NCI-H1417 treated with DMSO at 0.1 percent for 48 hours (cell line): ENCODE data around the gene TMEM132D.
"Not testable (repeated sequence)": the region's sequence is repeated elsewhere in the genome, so short reads cannot be mapped to it uniquely, and the experiment has no call there.

Experiments
- DNase-seq: peaks from one replicate; lab custom pipeline; 2025; lab: John Stamatoyannopoulos, UW

The TMEM132D gene

GRCh38 chr12:129241852-129242251, 662.0 kb downstream of the TMEM132D start:
- no peak for DNase-seq

GRCh38 chr12:129237881-129238280, 665.9 kb downstream of the TMEM132D start:
- no peak for DNase-seq

GRCh38 chr12:129234209-129234608, 669.6 kb downstream of the TMEM132D start:
- DNase-seq, result no peak

- DNase-seq, result no peak
These were observed 672.3 kb downstream of the TMEM132D start for GRCh38 chr12:129231491-129231890.

- no peak for DNase-seq
These were observed 672.8 kb downstream of the TMEM132D start for GRCh38 chr12:129230995-129231394.

- no peak for DNase-seq
These were observed 677.0 kb downstream of the TMEM132D start for GRCh38 chr12:129226851-129227250.

GRCh38 chr12:129226005-129226404, 677.8 kb downstream of the TMEM132D start:
- DNase-seq, result no peak

- no peak for DNase-seq
These were observed 688.3 kb downstream of the TMEM132D start for GRCh38 chr12:129215556-129215955.

- no peak for DNase-seq
These were observed 690.3 kb downstream of the TMEM132D start for GRCh38 chr12:129213551-129213950.

GRCh38 chr12:129211862-129212630, 691.8 kb downstream of the TMEM132D start:
- no peak for DNase-seq

GRCh38 chr12:129208566-129208965, 695.3 kb downstream of the TMEM132D start:
- DNase-seq, result no peak

GRCh38 chr12:129207084-129207483, 696.7 kb downstream of the TMEM132D start:
- no peak for DNase-seq

- DNase-seq, result no peak
These were observed 700.4 kb downstream of the TMEM132D start for GRCh38 chr12:129203456-129203855.

- no peak for DNase-seq
These were observed 701.6 kb downstream of the TMEM132D start for GRCh38 chr12:129202109-129202814.

- DNase-seq, result no peak
These were observed 702.8 kb downstream of the TMEM132D start for GRCh38 chr12:129201029-129201428.

- DNase-seq, result no peak
These were observed 703.2 kb downstream of the TMEM132D start for GRCh38 chr12:129200576-129200975.

GRCh38 chr12:129196927-129197326, 706.9 kb downstream of the TMEM132D start:
- no peak for DNase-seq

GRCh38 chr12:129195081-129195480, 708.7 kb downstream of the TMEM132D start:
- DNase-seq, result no peak

GRCh38 chr12:129193263-129193871, 710.5 kb downstream of the TMEM132D start:
- DNase-seq, result no peak

GRCh38 chr12:129190827-129191226, 713.0 kb downstream of the TMEM132D start:
- no peak for DNase-seq

GRCh38 chr12:129189879-129190278, 713.9 kb downstream of the TMEM132D start:
- not testable (repeated sequence) for DNase-seq

- DNase-seq, result no peak
These were observed 716.9 kb downstream of the TMEM132D start for GRCh38 chr12:129186952-129187351.

- DNase-seq, result no peak
These were observed 718.0 kb downstream of the TMEM132D start for GRCh38 chr12:129185855-129186254.
